DMS114 treated with DMSO at 0.1 percent for 48 hours (cell line): ENCODE results near the gene TNFAIP8L3.

Source experiments
- DNase-seq: peaks from one replicate; lab custom pipeline; 2025; ENCODE audit not compliant: unreplicated experiment; lab: John Stamatoyannopoulos, UW

TNFAIP8L3 gene

GRCh38 chr15:51117270-51117669 is 22.6 kb upstream of the TNFAIP8L3 start:
- DNase-seq: no peak

GRCh38 chr15:51114437-51115119 is 19.9 kb upstream of the TNFAIP8L3 start:
- DNase-seq: no peak

GRCh38 chr15:51112078-51112477 is 17.4 kb upstream of the TNFAIP8L3 start:
- no peak for DNase-seq

- no peak for DNase-seq
Measured at GRCh38 chr15:51111061-51111460, 16.4 kb upstream of the TNFAIP8L3 start.

GRCh38 chr15:51110171-51110570 is 15.5 kb upstream of the TNFAIP8L3 start:
- no peak for DNase-seq

GRCh38 chr15:51108933-51109550 is 14.3 kb upstream of the TNFAIP8L3 start:
- no peak for DNase-seq

GRCh38 chr15:51107612-51108011 is 12.9 kb upstream of the TNFAIP8L3 start:
- no peak for DNase-seq

- no peak for DNase-seq
Measured at GRCh38 chr15:51106481-51106880, 11.8 kb upstream of the TNFAIP8L3 start.

GRCh38 chr15:51105430-51106016 is 10.8 kb upstream of the TNFAIP8L3 start:
- no peak for DNase-seq

GRCh38 chr15:51104512-51104911 is 9.8 kb upstream of the TNFAIP8L3 start:
- no peak for DNase-seq

- no peak for DNase-seq
Measured at GRCh38 chr15:51103330-51103729, 8.6 kb upstream of the TNFAIP8L3 start.

GRCh38 chr15:51100785-51101489 is 6.2 kb upstream of the TNFAIP8L3 start:
- no peak for DNase-seq

- no peak for DNase-seq
Measured at GRCh38 chr15:51099185-51099584, 4.5 kb upstream of the TNFAIP8L3 start.

GRCh38 chr15:51098331-51098619 is 3.6 kb upstream of the TNFAIP8L3 start:
- DNase-seq: no peak

GRCh38 chr15:51097553-51098330 is 3.0 kb upstream of the TNFAIP8L3 start:
- no peak for DNase-seq

- DNase-seq: no peak
Measured at GRCh38 chr15:51096976-51097375, 2.3 kb upstream of the TNFAIP8L3 start.

- no peak for DNase-seq
Measured at GRCh38 chr15:51095681-51096331, 1.1 kb upstream of the TNFAIP8L3 start.

GRCh38 chr15:51093839-51094605 is 684 bp downstream of the TNFAIP8L3 start:
- no peak for DNase-seq

GRCh38 chr15:51093488-51093838 is 1.2 kb downstream of the TNFAIP8L3 start:
- DNase-seq: no peak

- no peak for DNase-seq
Measured at GRCh38 chr15:51092480-51093040, 2.1 kb downstream of the TNFAIP8L3 start.
